ENCODE measurements around the gene ATP6V1B1.

The ATP6V1B1 gene

GRCh38 chr2:70928366-70928765 lies 7.3 kb upstream of the ATP6V1B1 start:
- DNase-seq = no peak

- no peak for DNase-seq
Measured at GRCh38 chr2:70930371-70931329, 5.0 kb upstream of the ATP6V1B1 start.

GRCh38 chr2:70931376-70932000 lies 4.2 kb upstream of the ATP6V1B1 start:
- no peak for DNase-seq

- no peak for DNase-seq
Measured at GRCh38 chr2:70932631-70933230, 3.0 kb upstream of the ATP6V1B1 start.

DNA sequence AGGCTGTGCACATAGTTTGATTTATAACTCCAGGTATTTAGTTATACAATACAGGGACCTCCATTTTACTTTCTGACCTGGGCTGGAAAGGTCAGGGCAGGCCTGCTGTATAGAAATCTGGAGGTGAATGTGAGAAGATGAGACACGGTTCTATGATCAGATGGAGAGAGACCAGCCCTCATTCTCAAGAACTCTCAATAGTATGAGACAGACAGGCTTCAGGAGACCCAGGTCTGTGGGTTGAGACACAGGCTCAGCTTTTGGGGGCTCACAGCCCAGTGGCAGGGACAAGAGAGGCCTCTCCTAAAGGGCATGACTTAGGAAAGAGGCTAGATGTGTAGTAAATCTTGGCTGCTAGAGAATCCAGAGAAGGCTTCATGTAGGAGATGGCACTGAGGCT lies 719 bp upstream of the ATP6V1B1 start:
- no peak for DNase-seq

GRCh38 chr2:70936165-70936978 lies 672 bp downstream of the ATP6V1B1 start:
- no peak for DNase-seq

DNA sequence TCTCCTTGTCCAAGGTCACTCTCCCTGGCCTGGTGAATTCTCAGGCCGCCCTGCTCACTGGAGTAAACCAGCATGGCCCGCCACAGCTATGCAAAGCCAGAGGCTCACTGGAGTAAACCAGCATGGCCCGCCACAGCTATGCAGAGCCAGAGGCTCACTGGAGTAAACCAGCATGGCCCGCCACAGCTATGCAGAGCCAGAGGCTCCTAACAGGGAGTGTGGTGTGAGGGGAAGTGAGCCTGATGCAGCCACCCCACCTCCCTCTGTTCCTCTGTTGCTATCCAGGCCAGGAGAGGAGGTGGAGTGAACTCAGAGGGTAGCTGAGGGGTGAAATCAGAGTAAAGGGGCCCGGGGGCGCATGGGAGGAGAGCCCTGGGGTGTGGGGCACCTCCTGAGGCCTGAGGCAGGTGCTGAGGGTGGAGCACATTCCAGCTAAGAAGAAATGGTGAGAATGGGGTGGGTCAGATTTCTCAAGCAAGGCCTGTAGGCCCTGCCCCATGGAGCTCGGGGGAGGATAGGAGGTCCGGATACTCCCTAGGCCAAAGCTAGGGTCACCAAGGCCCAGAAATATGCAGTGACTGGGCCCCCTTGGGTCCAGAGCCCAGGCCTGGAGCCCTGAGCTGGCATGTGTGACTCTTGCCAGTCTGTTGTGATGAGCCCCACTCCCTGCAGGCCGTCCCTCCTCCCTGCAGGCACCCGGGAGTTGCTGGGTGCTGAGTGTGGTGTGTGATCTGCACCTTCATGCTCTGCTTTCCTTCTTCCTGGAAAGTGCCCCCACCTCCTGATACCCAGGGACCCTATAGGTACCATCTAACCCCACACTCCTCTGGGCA lies 1.5 kb downstream of the ATP6V1B1 start:
- DNase-seq = no peak

GRCh38 chr2:70937866-70938585 lies 2.3 kb downstream of the ATP6V1B1 start:
- DNase-seq = no peak

DNA sequence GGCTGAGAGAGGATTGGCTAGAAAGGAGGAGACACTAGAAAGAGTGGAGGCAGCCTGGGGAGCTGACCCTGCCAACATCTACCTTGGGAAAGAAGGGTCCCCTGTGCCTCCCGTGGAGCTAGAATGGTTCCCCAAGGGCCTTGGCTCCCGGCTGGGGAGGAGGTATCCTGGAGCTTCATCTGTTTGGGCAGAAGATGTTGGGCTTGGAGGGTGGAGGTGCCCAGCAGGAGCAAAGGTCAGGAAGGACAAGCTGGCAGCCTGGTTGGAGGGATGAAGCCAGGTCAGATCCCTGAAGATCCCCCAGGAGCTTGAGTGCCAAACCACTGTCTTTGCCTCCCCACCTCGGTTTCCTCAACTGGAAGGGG lies 2.9 kb downstream of the ATP6V1B1 start:
- no peak for DNase-seq

DNA sequence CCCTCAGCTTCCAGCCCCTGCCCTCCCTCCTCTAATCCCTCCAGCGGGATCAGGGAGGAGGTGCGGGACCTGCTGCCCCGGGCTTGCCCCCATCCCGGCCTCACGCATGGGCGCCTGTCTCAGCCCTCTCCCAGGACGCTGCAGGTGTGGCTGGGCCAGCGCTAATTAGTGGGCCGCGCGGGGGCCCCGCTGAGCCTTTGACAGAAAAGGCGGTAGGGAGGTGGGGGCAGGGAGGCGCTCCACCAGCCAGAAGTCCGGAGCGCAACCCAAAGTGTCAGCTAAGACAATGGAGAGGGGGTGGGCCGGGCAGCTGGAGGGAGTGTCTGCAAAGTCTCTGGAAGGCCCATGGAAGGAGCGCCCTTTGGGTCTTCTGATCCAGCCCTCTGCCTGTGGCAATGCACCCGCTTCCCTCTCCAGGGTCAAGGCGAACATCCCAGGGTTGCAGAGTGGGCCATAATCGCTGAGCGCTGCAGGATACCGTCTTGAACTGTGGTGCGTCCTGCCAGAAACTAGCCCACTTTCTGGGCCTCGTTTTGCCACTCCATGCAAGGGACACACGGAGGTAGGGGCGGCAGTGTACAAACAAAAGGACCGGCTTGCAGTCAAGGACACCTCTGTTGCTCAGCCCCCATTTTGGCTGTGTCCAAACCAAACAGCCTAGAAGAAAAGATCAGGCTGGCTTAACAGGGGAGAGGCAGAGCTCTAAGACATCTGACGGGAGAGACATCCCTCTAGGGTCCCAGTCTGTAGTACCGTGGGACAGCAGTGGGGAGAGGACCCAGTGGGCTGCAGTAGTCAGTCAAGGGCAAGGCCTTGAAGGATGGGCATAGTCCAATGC lies 3.5 kb downstream of the ATP6V1B1 start:
- no peak for DNase-seq

GRCh38 chr2:70939839-70940580 lies 4.3 kb downstream of the ATP6V1B1 start:
- no peak for DNase-seq

- DNase-seq = no peak
Measured at GRCh38 chr2:70941186-70941585, 5.5 kb downstream of the ATP6V1B1 start.

DNA sequence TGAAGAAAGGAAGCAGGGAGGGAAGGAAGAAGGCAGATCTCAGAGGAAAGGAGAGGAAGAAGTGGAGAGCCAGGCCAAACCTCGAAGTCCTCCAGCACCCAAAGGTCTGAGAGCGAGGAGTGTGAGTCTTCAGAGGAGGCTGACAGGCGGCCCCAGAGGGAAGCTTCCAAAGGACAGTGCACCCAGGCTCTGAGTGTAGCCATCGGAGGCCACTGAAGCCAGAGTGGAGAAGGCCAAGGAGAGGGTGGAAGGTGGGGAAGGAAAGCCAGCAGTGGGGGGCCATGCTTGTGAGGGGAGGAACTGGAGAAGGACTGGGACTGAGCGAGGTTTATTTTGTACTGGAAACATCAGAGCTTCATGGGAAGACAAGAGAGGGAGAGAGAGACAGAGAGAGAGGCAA lies 6.0 kb downstream of the ATP6V1B1 start:
- DNase-seq = no peak

GRCh38 chr2:70942396-70943204 lies 6.9 kb downstream of the ATP6V1B1 start:
- DNase-seq = no peak

DNA sequence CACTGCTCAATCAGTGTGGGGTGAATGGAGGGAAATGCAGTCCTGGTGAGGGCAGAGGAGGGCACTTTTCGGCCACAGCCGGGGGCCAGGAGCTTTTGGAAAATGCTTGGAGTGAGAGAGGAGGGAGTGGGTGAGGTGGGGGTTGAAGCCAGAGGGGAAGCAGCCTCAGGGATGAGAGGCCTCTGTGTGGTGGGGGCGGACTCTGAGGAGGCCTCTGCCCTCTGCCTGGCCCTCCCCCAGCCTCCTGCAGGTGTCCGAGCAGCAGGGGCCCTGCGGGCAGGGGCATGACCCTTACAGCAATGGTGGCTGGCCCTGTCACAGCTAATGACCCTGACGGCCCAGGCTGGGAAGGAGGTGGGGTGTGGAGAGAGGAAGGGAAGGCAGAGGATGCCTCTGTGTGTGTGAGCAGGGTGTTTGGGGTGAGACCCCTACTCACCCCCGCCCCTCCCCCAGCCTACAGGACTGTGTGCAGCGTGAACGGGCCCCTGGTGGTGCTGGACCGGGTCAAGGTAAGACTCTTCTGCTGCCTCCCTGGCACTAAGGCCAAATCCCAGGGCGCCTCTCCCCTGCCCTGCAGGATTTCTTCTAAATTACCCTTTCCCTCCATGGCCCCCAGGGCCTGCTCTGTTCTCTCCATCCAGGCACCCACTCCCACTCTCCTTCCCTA lies 7.6 kb downstream of the ATP6V1B1 start:
- DNase-seq = no peak

DNA sequence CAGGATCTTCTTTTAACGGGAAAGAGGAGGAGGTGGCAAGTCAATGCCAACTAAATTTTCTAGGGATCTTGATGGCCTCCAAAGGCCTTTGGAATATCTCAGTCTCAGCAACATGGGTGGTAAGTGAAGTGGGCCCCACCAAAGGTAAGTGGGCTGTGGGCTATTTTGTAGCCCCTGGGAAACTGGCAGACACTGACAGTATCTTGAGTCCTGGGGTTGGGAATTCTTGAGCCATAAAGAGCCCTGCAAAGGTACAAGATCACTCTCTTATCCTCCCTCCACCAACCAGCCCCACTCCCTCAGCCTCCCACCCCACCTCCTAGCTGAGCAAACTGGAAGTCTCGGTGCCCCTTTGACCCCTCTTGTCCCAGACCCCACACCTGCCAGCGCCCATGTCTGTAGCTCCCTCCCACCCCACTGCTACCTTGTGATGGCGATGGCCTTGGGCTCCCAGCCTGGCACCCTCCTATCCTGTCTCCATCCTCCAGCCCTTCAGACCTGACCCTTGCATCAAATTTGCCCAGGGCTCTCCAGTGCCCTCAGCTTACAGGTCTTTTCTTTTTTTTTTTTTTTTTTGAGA lies 8.5 kb downstream of the ATP6V1B1 start:
- no peak for DNase-seq

DNA sequence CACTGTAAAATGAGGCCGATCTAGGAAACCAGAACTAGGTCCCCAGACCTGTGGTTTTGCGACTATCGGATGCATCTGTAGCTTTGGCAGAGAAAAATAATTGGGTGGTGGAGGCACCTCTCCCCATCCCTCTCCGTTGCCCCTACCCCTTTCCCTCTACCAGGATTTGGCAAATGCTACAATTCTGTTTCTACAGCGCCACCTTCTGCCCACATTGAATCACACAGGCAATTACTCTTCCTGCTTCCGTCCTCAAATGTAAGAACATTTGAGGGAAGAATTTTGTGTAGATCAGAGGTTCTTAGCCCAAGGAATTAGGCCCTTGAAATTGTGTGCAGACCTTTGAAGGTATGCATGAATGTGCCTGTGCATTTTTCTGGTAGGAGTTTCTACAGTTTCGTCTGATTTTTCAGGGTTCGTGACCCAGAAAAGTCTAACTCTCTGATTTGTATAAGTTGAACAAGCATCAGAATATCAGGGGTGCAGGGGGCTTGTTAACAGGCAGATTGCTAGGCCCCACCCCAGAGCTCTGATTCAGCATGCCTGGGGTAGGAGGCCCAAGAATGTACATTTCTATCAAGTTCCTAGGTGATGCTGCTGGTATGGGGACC lies 11.2 kb downstream of the ATP6V1B1 start:
- no peak for DNase-seq
